Measurements from ENCODE around the gene SNX9. TPM values are rescaled to one million over a fixed set of nuclear protein-coding genes. Genes with fewer than 3 reads are reported as not detected.
"Not testable (repeated sequence)": the region's sequence is repeated elsewhere in the genome, so short reads cannot be mapped to it uniquely, and the experiment has no call there.

SNX9 gene
- polyA plus RNA-seq, 2 of the 4 experiments (the other 2 are of a cell fraction) = 13.9 to 29.8 TPM

- TF ChIP-seq ATOH8 (CRISPR knock-in tag; IDR thresholded peaks at IDR 0.05; ENCODE audit: low read depth) = no peak
Measured at GRCh38 chr6:157935786-157936185, 112.7 kb downstream of the SNX9 start (continued).

GRCh38 chr6:157937318-157937717, 114.3 kb downstream of the SNX9 start:
- no peak for TF ChIP-seq CHD2 (IDR thresholded peaks at IDR 0.05; ENCODE audit: low read length, partially characterized antibody)
- TF ChIP-seq NR3C1 (IDR thresholded peaks at IDR 0.05) = no peak
- TF ChIP-seq TFCP2L1 (CRISPR knock-in tag; IDR thresholded peaks at IDR 0.05) = no peak
- no peak for TF ChIP-seq E2F6 (IDR thresholded peaks at IDR 0.05; ENCODE audit: borderline replicate concordance, low read depth)
- no peak for TF ChIP-seq ATOH8 (CRISPR knock-in tag; IDR thresholded peaks at IDR 0.05; ENCODE audit: low read depth)
- TF ChIP-seq CHD4 (IDR thresholded peaks at IDR 0.05; ENCODE audit: borderline replicate concordance) = no peak
- TF ChIP-seq USF2 (IDR thresholded peaks at IDR 0.05) = no peak
- TF ChIP-seq NFE2L2 (conservative IDR thresholded peaks at IDR 0.05; ENCODE audit: low read length) = no peak
- no peak for TF ChIP-seq EHF (CRISPR knock-in tag; IDR thresholded peaks at IDR 0.05)
- H3K4me1 ChIP-seq = no peaks in the 10 kb centered on the region
- no peaks in the 10 kb centered on the region for H3K9me3 ChIP-seq
- WGBS (ENCODE audit: missing lambda C conversion rate) = 88% methylated on average over 3 of the region's 3 CpGs
- FAIRE-seq (no peak), ATAC-seq (no peak), DNase-seq (ENCODE audit: low read depth in 1 of 2, low spot score in 1 of 2) (no peak)
- ChIA-PET CTCF (interaction anchor here (0.6 to 2.6 kb wide), 4 partner anchors 9 to 135 kb away, joined by 3 to 11 read pairs (median 6); no protein-coding TSS in a partner anchor), POLR2A (no interaction called here)
- H3K27ac ChIP-seq = no peak overlapping the region
- H3K4me2 ChIP-seq = no peak overlapping the region
- H3K4me3 ChIP-seq = no peak overlapping the region

- H3K9me3 ChIP-seq = no peaks in the 10 kb centered on the region
- CTCF ChIA-PET = interaction anchor here (0.6 to 2.6 kb wide), 4 partner anchors 9 to 134 kb away, joined by 3 to 11 read pairs (median 6); no protein-coding TSS in a partner anchor
- 95% methylated on average over 6 of the region's 6 CpGs for WGBS (ENCODE audit: missing lambda C conversion rate)
Measured at GRCh38 chr6:157937916-157938315, 114.9 kb downstream of the SNX9 start.

GRCh38 chr6:157940375-157941036, 117.5 kb downstream of the SNX9 start:
- H3K4me1 ChIP-seq; H3K4me2 ChIP-seq; FAIRE-seq; H3K4me3 ChIP-seq; ATAC-seq; H3K9me3 ChIP-seq; H3K27ac ChIP-seq; DNase-seq (ENCODE audit: low read depth in 1 of 2, low spot score in 1 of 2); POLR2A ChIA-PET: not testable (repeated sequence)
- CTCF ChIA-PET = interaction anchor here (1.5 kb wide), 1 partner anchor 274 kb away, joined by 3 read pairs; no protein-coding TSS in a partner anchor
- 91% methylated on average over 12 of the region's 12 CpGs for WGBS (ENCODE audit: missing lambda C conversion rate)

More at GRCh38 chr6:157937916-157938315, 114.9 kb downstream of the SNX9 start:
- TF ChIP-seq EP300 (IDR thresholded peaks at IDR 0.05) (no peak), ZC3H11A (IDR thresholded peaks at IDR 0.05) (no peak), MYC (IDR thresholded peaks at IDR 0.05; ENCODE audit: borderline replicate concordance, low read length) (no peak), CEBPB (IDR thresholded peaks at IDR 0.05) (no peak), GATA3 (IDR thresholded peaks at IDR 0.05; ENCODE audit: borderline replicate concordance) (no peak), JUNB (IDR thresholded peaks at IDR 0.05) (no peak), RARB (CRISPR knock-in tag; IDR thresholded peaks at IDR 0.05) (no peak), RNF2 (IDR thresholded peaks at IDR 0.05; ENCODE audit: borderline replicate concordance, low read depth) (no peak), FOSB (CRISPR knock-in tag; IDR thresholded peaks at IDR 0.05) (no peak), HOXB13 (CRISPR knock-in tag; IDR thresholded peaks at IDR 0.05; ENCODE audit: low read depth) (no peak)
- Histone ChIP-seq H3K4me3 (no peak overlapping the region), H3K27ac (no peak overlapping the region), H3K4me1 (no peaks in the 10 kb centered on the region), H3K4me2 (no peak overlapping the region)
- no peak for ATAC-seq
- no peak for FAIRE-seq
- no peak for DNase-seq (ENCODE audit: low read depth in 1 of 2, low spot score in 1 of 2)
- POLR2A ChIA-PET = no interaction called here

Measured in A549 (cell line).